Measurements from ENCODE around the gene HEPHL1. TPM values are rescaled to one million over a fixed set of nuclear protein-coding genes. Genes with fewer than 3 reads are reported as not detected.

Gene HEPHL1
- total RNA-seq, 1 experiment from 2014 or later: not detected

GRCh38 chr11:94059065-94059464 is 37.9 kb downstream of the HEPHL1 start:
- no peak for DNase-seq (ENCODE audit: low read depth, low spot score)
- in situ Hi-C loops (cut with HindIII; ENCODE audit: low pct_unique_long_range_greater_than_20kb, low sequenced_read_pairs): no loop called here

- in situ Hi-C loops (cut with HindIII; ENCODE audit: low pct_unique_long_range_greater_than_20kb, low sequenced_read_pairs): no loop called here
- no peak for DNase-seq (ENCODE audit: low read depth, low spot score)
Observed at GRCh38 chr11:94060401-94060800, 39.2 kb downstream of the HEPHL1 start.

- no peak for DNase-seq (ENCODE audit: low read depth, low spot score)
- in situ Hi-C loops (cut with HindIII; ENCODE audit: low pct_unique_long_range_greater_than_20kb, low sequenced_read_pairs): no loop called here
Observed at GRCh38 chr11:94062360-94062759, 41.2 kb downstream of the HEPHL1 start.

GRCh38 chr11:94066901-94067429 is 45.8 kb downstream of the HEPHL1 start:
- no peak for DNase-seq (ENCODE audit: low read depth, low spot score)
- in situ Hi-C loops (cut with HindIII; ENCODE audit: low pct_unique_long_range_greater_than_20kb, low sequenced_read_pairs): no loop called here

GRCh38 chr11:94068764-94069163 is 47.6 kb downstream of the HEPHL1 start:
- in situ Hi-C loops (cut with HindIII; ENCODE audit: low pct_unique_long_range_greater_than_20kb, low sequenced_read_pairs): no loop called here
- DNase-seq (ENCODE audit: low read depth, low spot score): no peak

- in situ Hi-C loops (cut with HindIII; ENCODE audit: low pct_unique_long_range_greater_than_20kb, low sequenced_read_pairs): no loop called here
- no peak for DNase-seq (ENCODE audit: low read depth, low spot score)
Observed at GRCh38 chr11:94077552-94078293, 56.6 kb downstream of the HEPHL1 start.

GRCh38 chr11:94084164-94084563 is 63.0 kb downstream of the HEPHL1 start:
- in situ Hi-C loops (cut with HindIII; ENCODE audit: low pct_unique_long_range_greater_than_20kb, low sequenced_read_pairs): no loop called here
- DNase-seq (ENCODE audit: low read depth, low spot score): no peak

GRCh38 chr11:94088906-94089305 is 67.8 kb downstream of the HEPHL1 start:
- in situ Hi-C loops (cut with HindIII; ENCODE audit: low pct_unique_long_range_greater_than_20kb, low sequenced_read_pairs): no loop called here
- DNase-seq (ENCODE audit: low read depth, low spot score): no peak

- in situ Hi-C loops (cut with HindIII; ENCODE audit: low pct_unique_long_range_greater_than_20kb, low sequenced_read_pairs): no loop called here
- DNase-seq (ENCODE audit: low read depth, low spot score): no peak
Observed at GRCh38 chr11:94089341-94089740, 68.2 kb downstream of the HEPHL1 start.

GRCh38 chr11:94090401-94090800 is 69.2 kb downstream of the HEPHL1 start:
- DNase-seq (ENCODE audit: low read depth, low spot score): no peak
- in situ Hi-C loops (cut with HindIII; ENCODE audit: low pct_unique_long_range_greater_than_20kb, low sequenced_read_pairs): no loop called here

- in situ Hi-C loops (cut with HindIII; ENCODE audit: low pct_unique_long_range_greater_than_20kb, low sequenced_read_pairs): no loop called here
- DNase-seq (ENCODE audit: low read depth, low spot score): no peak
Observed at GRCh38 chr11:94091091-94091490, 69.9 kb downstream of the HEPHL1 start.

- in situ Hi-C loops (cut with HindIII; ENCODE audit: low pct_unique_long_range_greater_than_20kb, low sequenced_read_pairs): no loop called here
- no peak for DNase-seq (ENCODE audit: low read depth, low spot score)
Observed at GRCh38 chr11:94100253-94100652, 79.1 kb downstream of the HEPHL1 start.

- in situ Hi-C loops (cut with HindIII; ENCODE audit: low pct_unique_long_range_greater_than_20kb, low sequenced_read_pairs): no loop called here
- no peak for DNase-seq (ENCODE audit: low read depth, low spot score)
Observed at GRCh38 chr11:94103471-94103870, 82.3 kb downstream of the HEPHL1 start.

- in situ Hi-C loops (cut with HindIII; ENCODE audit: low pct_unique_long_range_greater_than_20kb, low sequenced_read_pairs): no loop called here
- no peak for DNase-seq (ENCODE audit: low read depth, low spot score)
Observed at GRCh38 chr11:94104734-94105133, 83.6 kb downstream of the HEPHL1 start.

- no peak for DNase-seq (ENCODE audit: low read depth, low spot score)
- in situ Hi-C loops (cut with HindIII; ENCODE audit: low pct_unique_long_range_greater_than_20kb, low sequenced_read_pairs): no loop called here
Observed at GRCh38 chr11:94106716-94107115, 85.6 kb downstream of the HEPHL1 start.

GRCh38 chr11:94107363-94107762 is 86.2 kb downstream of the HEPHL1 start:
- in situ Hi-C loops (cut with HindIII; ENCODE audit: low pct_unique_long_range_greater_than_20kb, low sequenced_read_pairs): no loop called here
- DNase-seq (ENCODE audit: low read depth, low spot score): no peak

- DNase-seq (ENCODE audit: low read depth, low spot score): no peak
- in situ Hi-C loops (cut with HindIII; ENCODE audit: low pct_unique_long_range_greater_than_20kb, low sequenced_read_pairs): no loop called here
Observed at GRCh38 chr11:94111241-94111640, 90.1 kb downstream of the HEPHL1 start.

- DNase-seq (ENCODE audit: low read depth, low spot score): no peak
- in situ Hi-C loops (cut with HindIII; ENCODE audit: low pct_unique_long_range_greater_than_20kb, low sequenced_read_pairs): no loop called here
Observed at GRCh38 chr11:94111660-94112059, 90.5 kb downstream of the HEPHL1 start.

- DNase-seq (ENCODE audit: low read depth, low spot score): no peak
- in situ Hi-C loops (cut with HindIII; ENCODE audit: low pct_unique_long_range_greater_than_20kb, low sequenced_read_pairs): no loop called here
Observed at GRCh38 chr11:94112206-94112953, 91.2 kb downstream of the HEPHL1 start.

Data from SK-MEL-5 (cell line).